Trophoblast cell (in vitro differentiated cells and primary cell): Measurements from ENCODE around the gene NBPF11.
A peak's percentile ranks its signal among the peaks of the same experiment; 100 is the strongest.
"Not testable (repeated sequence)": the region's sequence is repeated elsewhere in the genome, so short reads cannot be mapped to it uniquely, and the experiment has no call there.

ENCODE experiments used
- DNase-seq, 2 donors: peaks; one replicate each; pipeline ENCODE4 v3.0.0-alpha.2; 2016
- H2AFZ ChIP-seq: 2 replicates; pipeline ENCODE4 v1.6.1; 2013; ENCODE audit warnings: low read length, moderate library complexity, mild to moderate bottlenecking; ENCODE audit not compliant: insufficient read depth, poor library complexity
- H2AK5ac ChIP-seq: 2 replicates; pipeline ENCODE4 v1.6.1; 2013; ENCODE audit warnings: mild to moderate bottlenecking, low read length
- H2BK120ac ChIP-seq: 2 replicates; pipeline ENCODE4 v1.6.1; 2013; ENCODE audit warnings: low read length, mild to moderate bottlenecking, moderate library complexity; ENCODE audit not compliant: insufficient read depth, poor library complexity
- H2BK12ac ChIP-seq: 2 replicates; pipeline ENCODE4 v1.6.1; 2013; ENCODE audit warnings: mild to moderate bottlenecking, low read length, moderate library complexity
- H2BK5ac ChIP-seq: 2 replicates; pipeline ENCODE4 v1.6.1; 2013; ENCODE audit warnings: low read length, low read depth, moderate library complexity, mild to moderate bottlenecking; ENCODE audit not compliant: poor library complexity
- H3K14ac ChIP-seq: 2 replicates; pipeline ENCODE4 v1.6.1; 2013; ENCODE audit warnings: mild to moderate bottlenecking, low read length
- H3K18ac ChIP-seq: 2 replicates; pipeline ENCODE4 v1.6.1; 2013; ENCODE audit warnings: mild to moderate bottlenecking, low read length
- H3K23ac ChIP-seq: 2 replicates; pipeline ENCODE4 v1.6.1; 2013; ENCODE audit warnings: low read length
- H3K27ac ChIP-seq: 2 replicates; pipeline ENCODE4 v1.5.1; 2013; ENCODE audit warnings: low read depth, mild to moderate bottlenecking, inconsistent platforms, low read length, moderate library complexity
- H3K27me3 ChIP-seq: 2 replicates; pipeline ENCODE4 v1.6.1; 2013; ENCODE audit warnings: inconsistent platforms, mild to moderate bottlenecking, low read length, moderate library complexity; ENCODE audit not compliant: insufficient read depth
- H3K36me3 ChIP-seq, 2 experiments: 1 replicate in 1 of 2; 2 replicates in 1 of 2; pipeline ENCODE4 v1.6.1; 2013; ENCODE audit warnings: low read length in 2 of 2, mild to moderate bottlenecking in 2 of 2, moderate library complexity in 1 of 2; ENCODE audit not compliant: insufficient read depth in 2 of 2, control insufficient read depth in 1 of 2
- H3K4ac ChIP-seq: 2 replicates; pipeline ENCODE4 v1.6.1; 2013; ENCODE audit warnings: low read depth, mild to moderate bottlenecking, low read length, moderate library complexity
- H3K4me1 ChIP-seq, 2 experiments: 1 replicate in 1 of 2; 2 replicates in 1 of 2; pipeline ENCODE4 v1.6.1; 2013; ENCODE audit warnings: low read length in 2 of 2, mild to moderate bottlenecking in 2 of 2, moderate library complexity in 1 of 2; ENCODE audit not compliant: insufficient read depth in 2 of 2, control insufficient read depth in 1 of 2
- H3K4me2 ChIP-seq: 2 replicates; pipeline ENCODE4 v1.6.1; 2013; ENCODE audit warnings: inconsistent platforms, mild to moderate bottlenecking, low read length, moderate library complexity
- H3K4me3 ChIP-seq: 2 replicates; pipeline ENCODE4 v1.5.1; 2013; ENCODE audit warnings: mild to moderate bottlenecking, low read depth, low read length, inconsistent platforms
- H3K79me1 ChIP-seq: one replicate; pipeline ENCODE4 v1.6.1; 2013; ENCODE audit warnings: low read length
- H3K79me2 ChIP-seq: 2 replicates; pipeline ENCODE4 v1.6.1; 2013; ENCODE audit warnings: low read length, mild to moderate bottlenecking; ENCODE audit not compliant: control insufficient read depth, insufficient read depth, poor library complexity
- H3K9ac ChIP-seq: 2 replicates; pipeline ENCODE4 v1.6.1; 2013; ENCODE audit warnings: mild to moderate bottlenecking, low read length
- H3K9me3 ChIP-seq: 2 replicates; pipeline ENCODE4 v1.6.1; 2013; ENCODE audit warnings: low read depth, mild to moderate bottlenecking, control low read depth, inconsistent platforms, low read length; ENCODE audit not compliant: insufficient read depth
- H4K12ac ChIP-seq: 2 replicates; pipeline ENCODE4 v1.6.1; 2013; ENCODE audit warnings: low read depth, mild to moderate bottlenecking, low read length, moderate library complexity
- H4K8ac ChIP-seq: 2 replicates; pipeline ENCODE4 v1.6.1; 2013; ENCODE audit warnings: low read depth, mild to moderate bottlenecking, low read length, moderate library complexity
- H4K91ac ChIP-seq: one replicate; pipeline ENCODE4 v1.6.1; 2013; ENCODE audit warnings: low read depth, mild to moderate bottlenecking, low read length, moderate library complexity
- WGBS: extraction: QIAGEN DNeasy Blood & Tissue Kit; methylation state at CpG from one replicate; pipeline ENCODE4 v1.1.7; 2013; ENCODE audit warnings: missing lambda C conversion rate; ENCODE audit not compliant: insufficient read length, insufficient coverage; ENCODE audit errors: extremely low coverage; 5-methylcytosine and 5-hydroxymethylcytosine counted together

Gene NBPF11

DNA sequence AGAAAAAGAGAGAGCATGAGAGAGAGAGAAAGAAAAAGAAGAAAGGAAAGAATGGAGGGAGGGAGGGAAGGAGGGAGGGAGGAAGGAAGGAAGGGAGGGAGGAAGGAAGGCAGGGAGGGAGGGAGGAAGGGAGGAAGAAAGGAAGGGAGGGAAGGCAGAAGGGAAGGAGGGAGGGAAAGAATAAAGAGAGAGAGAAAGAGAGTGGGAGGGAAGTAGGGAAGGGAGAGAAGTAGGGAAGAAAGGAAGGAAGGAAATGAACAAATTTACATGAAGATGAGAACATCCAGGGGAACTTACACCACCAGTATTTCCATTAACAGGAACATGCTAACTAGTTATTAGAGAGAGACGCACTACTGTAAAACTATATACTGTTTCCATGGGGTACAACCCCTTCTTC lies 10.1 kb downstream of the NBPF11 start:
- WGBS: no CpG with 5 or more reads among the region's 1 CpG
- not testable (repeated sequence) for H3K9ac ChIP-seq, DNase-seq, H4K12ac ChIP-seq, H3K9me3 ChIP-seq, H3K4me2 ChIP-seq, H3K4me1 ChIP-seq, H2BK5ac ChIP-seq, H2AK5ac ChIP-seq, H3K27me3 ChIP-seq, H3K23ac ChIP-seq, H4K91ac ChIP-seq, H4K8ac ChIP-seq, H3K18ac ChIP-seq, H2BK12ac ChIP-seq, H3K79me1 ChIP-seq, H3K27ac ChIP-seq, H3K14ac ChIP-seq, H2BK120ac ChIP-seq, H3K4ac ChIP-seq, H3K79me2 ChIP-seq, H3K36me3 ChIP-seq, H2AFZ ChIP-seq, H3K4me3 ChIP-seq

DNA sequence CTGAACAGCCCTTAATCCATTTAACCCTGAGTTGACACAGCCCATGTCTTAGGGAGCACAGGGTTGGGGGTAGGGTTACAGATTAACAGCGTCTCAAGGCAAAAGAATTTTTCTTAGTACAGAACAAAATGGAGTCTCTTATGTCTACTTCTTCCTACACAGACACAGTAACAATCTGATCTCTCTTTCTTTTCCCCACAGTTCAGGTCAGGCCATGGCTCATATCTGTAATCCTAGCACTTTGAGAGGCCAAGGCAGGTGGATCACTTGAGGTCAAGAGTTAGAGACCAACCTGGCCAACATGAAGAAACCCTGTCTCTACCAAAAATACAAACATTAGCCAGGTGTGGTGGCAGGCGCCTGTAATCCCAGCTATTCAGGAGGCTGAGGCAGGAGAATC lies 13.5 kb downstream of the NBPF11 start:
- not testable (repeated sequence) for H3K27ac ChIP-seq, H4K8ac ChIP-seq, H4K12ac ChIP-seq, H3K9me3 ChIP-seq, H3K36me3 ChIP-seq, H3K18ac ChIP-seq, H3K79me1 ChIP-seq, H3K79me2 ChIP-seq, DNase-seq, H2BK120ac ChIP-seq, H3K4me2 ChIP-seq, H3K4me3 ChIP-seq, H2BK12ac ChIP-seq, H3K9ac ChIP-seq, H2AFZ ChIP-seq, H3K4me1 ChIP-seq, H3K14ac ChIP-seq, H3K23ac ChIP-seq, H3K27me3 ChIP-seq, H3K4ac ChIP-seq, H4K91ac ChIP-seq, H2BK5ac ChIP-seq, H2AK5ac ChIP-seq
- WGBS: no CpG with 5 or more reads among the region's 2 CpGs

DNA sequence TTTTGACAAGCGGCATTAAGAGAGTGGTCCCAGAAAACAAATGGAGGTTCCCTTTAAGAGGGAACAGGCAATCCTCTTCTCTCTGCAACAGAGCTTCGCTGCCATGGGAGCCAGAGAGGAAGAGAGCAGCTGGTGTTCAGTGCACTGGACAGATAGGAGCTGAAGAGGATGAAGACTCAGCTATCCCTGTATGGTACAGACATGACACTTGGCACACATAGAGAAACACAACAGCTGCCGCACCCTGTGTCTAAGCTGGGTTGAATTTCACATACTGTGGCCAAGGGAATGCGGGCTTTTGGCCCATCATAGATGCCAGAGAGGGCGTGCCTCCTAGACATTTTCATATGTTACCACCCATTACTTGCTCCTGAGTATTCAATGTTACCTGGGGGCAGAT lies 29.7 kb downstream of the NBPF11 start:
- H2AK5ac ChIP-seq, H3K79me1 ChIP-seq, H3K27ac ChIP-seq, H3K9ac ChIP-seq, H2BK5ac ChIP-seq, H2AFZ ChIP-seq, H3K18ac ChIP-seq, H2BK12ac ChIP-seq, H3K4ac ChIP-seq, H4K91ac ChIP-seq, H2BK120ac ChIP-seq, H4K12ac ChIP-seq, H3K79me2 ChIP-seq, H3K27me3 ChIP-seq, H3K23ac ChIP-seq, H3K36me3 ChIP-seq, H3K4me1 ChIP-seq, H3K14ac ChIP-seq, H3K4me3 ChIP-seq, DNase-seq, H3K9me3 ChIP-seq, H4K8ac ChIP-seq, H3K4me2 ChIP-seq: not testable (repeated sequence)
- WGBS: no CpG with 5 or more reads among the region's 5 CpGs

DNA sequence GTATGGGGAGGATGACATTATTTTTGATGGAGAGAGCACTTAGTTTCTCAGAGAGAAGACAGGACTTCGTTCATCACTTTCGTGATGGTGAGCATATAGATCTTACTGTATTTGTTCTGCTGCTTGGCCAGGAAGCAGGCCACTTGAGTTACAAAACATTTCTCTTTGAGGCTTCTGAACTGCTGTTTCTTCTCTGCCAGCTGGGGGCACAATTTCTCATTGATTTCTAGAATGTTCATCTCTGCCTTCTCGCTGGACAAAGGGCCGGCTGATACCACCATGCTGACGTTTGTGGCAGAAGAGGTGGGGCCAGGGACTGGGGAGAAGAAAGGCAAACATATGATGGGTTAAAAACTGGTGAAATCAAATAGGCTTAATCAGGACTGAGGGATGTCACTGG lies 31.7 kb downstream of the NBPF11 start:
- not testable (repeated sequence) for H3K36me3 ChIP-seq, H3K18ac ChIP-seq, H3K9ac ChIP-seq, H2AFZ ChIP-seq, H2BK120ac ChIP-seq, H3K79me2 ChIP-seq, H3K4me1 ChIP-seq, H3K4me3 ChIP-seq, H2AK5ac ChIP-seq, H3K9me3 ChIP-seq, H4K12ac ChIP-seq, H3K27me3 ChIP-seq, H3K4ac ChIP-seq, H3K14ac ChIP-seq, H2BK12ac ChIP-seq, H3K27ac ChIP-seq, H3K79me1 ChIP-seq, H3K4me2 ChIP-seq, H3K23ac ChIP-seq, H4K91ac ChIP-seq, H4K8ac ChIP-seq, H2BK5ac ChIP-seq
- peak in 1 of 2 donors; percentile 21 for DNase-seq
- no CpG with 5 or more reads among the region's 5 CpGs for WGBS
